Transverse colon (tissue), 4 donors: ENCODE results near the gene HELB.

Experiments
- EP300 ChIP-seq: sonication (generic); formaldehyde crosslinking; IDR thresholded peaks from one replicate; pipeline ENCODE4 v1.6.1; 2017; ENCODE audit warnings: antibody characterized with exemption, low read depth
- POLR2A ChIP-seq: fragments of 450-650 bp; IDR thresholded peaks from one replicate; pipeline ENCODE4 v1.6.1; 2016; ENCODE audit warnings: antibody characterized with exemption, mild to moderate bottlenecking, moderate library complexity
- POLR2AphosphoS5 ChIP-seq, 3 donors: sonication (generic); formaldehyde crosslinking; IDR thresholded peaks; one replicate each; pipeline ENCODE4 v1.6.1; 2016; ENCODE audit warnings: antibody characterized with exemption in 3 of 3
- TF ChIP-seq, protein P1 (sequence below), 5 experiments: fragments of 200-600 bp in 3 of 5; fragments of 450-650 bp in 2 of 5; sonication (generic) in 3 of 5; IDR thresholded peaks; 1 replicate in 2 of 5; 2 replicates in 3 of 5; pipeline ENCODE4 v1.5.1; 2016 to 2017; ENCODE audit warnings: antibody characterized with exemption in 5 of 5, inconsistent platforms in 3 of 5, mild to moderate bottlenecking in 2 of 5, moderate library complexity in 1 of 5

DNA sequence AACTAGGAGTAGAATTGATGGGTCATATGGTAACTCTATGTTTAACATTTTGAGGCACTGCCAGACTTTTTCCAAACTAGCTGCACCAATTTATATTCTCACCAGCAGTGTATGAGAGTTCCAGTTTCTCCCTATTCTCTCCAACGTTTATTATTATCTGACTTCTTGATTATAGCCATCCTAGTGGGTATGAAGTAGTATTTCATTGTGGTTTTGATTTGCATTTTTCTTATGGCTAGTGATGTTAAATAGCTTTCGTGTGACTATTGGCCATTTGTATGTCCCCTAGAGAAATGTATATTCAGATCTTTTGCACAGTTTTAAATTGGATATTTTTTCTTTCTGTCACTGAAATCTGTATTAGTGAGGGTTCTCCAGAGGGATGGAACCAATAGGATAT lies 37.8 kb downstream of the HELB start:
- TF ChIP-seq, protein P1, sequence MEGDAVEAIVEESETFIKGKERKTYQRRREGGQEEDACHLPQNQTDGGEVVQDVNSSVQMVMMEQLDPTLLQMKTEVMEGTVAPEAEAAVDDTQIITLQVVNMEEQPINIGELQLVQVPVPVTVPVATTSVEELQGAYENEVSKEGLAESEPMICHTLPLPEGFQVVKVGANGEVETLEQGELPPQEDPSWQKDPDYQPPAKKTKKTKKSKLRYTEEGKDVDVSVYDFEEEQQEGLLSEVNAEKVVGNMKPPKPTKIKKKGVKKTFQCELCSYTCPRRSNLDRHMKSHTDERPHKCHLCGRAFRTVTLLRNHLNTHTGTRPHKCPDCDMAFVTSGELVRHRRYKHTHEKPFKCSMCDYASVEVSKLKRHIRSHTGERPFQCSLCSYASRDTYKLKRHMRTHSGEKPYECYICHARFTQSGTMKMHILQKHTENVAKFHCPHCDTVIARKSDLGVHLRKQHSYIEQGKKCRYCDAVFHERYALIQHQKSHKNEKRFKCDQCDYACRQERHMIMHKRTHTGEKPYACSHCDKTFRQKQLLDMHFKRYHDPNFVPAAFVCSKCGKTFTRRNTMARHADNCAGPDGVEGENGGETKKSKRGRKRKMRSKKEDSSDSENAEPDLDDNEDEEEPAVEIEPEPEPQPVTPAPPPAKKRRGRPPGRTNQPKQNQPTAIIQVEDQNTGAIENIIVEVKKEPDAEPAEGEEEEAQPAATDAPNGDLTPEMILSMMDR (IDR thresholded peaks at IDR 0.05), result no peak
- TF ChIP-seq POLR2A (no peak), EP300 (no peak), POLR2AphosphoS5 (IDR thresholded peaks at IDR 0.05) (no peak)
